Measurements from ENCODE around the gene LRPAP1.

The LRPAP1 gene

GRCh38 chr4:3496021-3496420 is 36.2 kb downstream of the LRPAP1 start:
- Mint-ChIP-seq H3K4me1 (ENCODE audit: low read depth) (no peaks in the 10 kb centered on the region), H3K9me3 (ENCODE audit: low read depth) (no peaks in the 10 kb centered on the region), H3K36me3 (no peaks in the 10 kb centered on the region), H3K27ac (no peak overlapping the region), H3K4me3 (no peak overlapping the region), H3K27me3 (peaks cover 10% of the 10 kb centered on the region)

DNA sequence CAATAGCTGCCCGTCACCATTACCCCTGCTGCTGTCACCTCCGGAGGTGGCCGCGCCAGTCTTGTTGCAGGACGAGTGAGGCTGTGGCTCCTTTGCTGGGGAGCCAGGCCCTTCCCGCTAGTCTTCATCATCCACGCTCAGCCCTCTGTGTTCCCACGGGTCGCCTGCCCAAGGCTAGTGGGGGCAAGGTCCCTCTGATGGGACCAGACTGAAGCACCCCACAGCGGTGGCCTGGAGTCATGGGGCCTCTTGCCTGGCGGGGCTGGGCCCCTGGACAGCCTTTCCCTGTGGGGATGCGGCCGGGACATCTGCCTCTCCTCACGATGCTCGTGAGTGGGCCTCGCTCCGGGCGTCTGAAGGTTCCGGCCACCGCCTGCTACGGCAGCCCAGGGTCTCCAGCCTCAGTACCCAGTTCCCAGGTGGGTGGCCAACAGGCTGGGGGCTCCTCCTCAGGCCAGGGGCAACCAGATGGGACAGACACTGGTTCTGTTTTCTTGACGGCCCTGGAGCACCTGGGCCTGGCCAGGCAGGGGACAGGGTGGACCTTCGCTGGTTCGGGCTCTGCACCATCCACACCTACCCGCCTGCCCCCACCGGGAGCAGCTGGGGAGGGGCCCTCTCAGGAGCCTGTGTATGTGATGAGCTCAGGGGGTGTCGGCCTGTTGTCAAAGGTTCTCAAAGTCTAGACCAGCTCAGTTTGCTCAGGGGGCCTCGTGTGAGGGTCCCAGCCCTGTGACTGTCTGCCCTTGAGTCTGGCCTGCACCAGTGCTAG is 36.8 kb downstream of the LRPAP1 start:
- Mint-ChIP-seq H3K9me3 (ENCODE audit: low read depth) (no peaks in the 10 kb centered on the region), H3K27ac (no peak overlapping the region), H3K27me3 (peaks cover 11% of the 10 kb centered on the region), H3K4me3 (no peak overlapping the region), H3K36me3 (no peaks in the 10 kb centered on the region), H3K4me1 (ENCODE audit: low read depth) (no peaks in the 10 kb centered on the region)

- Mint-ChIP-seq H3K36me3 (no peaks in the 10 kb centered on the region), H3K4me3 (no peak overlapping the region), H3K9me3 (ENCODE audit: low read depth) (no peaks in the 10 kb centered on the region), H3K27me3 (peaks cover 12% of the 10 kb centered on the region), H3K27ac (no peak overlapping the region), H3K4me1 (ENCODE audit: low read depth) (no peaks in the 10 kb centered on the region)
These were observed 37.8 kb downstream of the LRPAP1 start for GRCh38 chr4:3494462-3494871.

GRCh38 chr4:3493720-3494461 is 38.3 kb downstream of the LRPAP1 start:
- Mint-ChIP-seq H3K4me3 (no peak overlapping the region), H3K9me3 (ENCODE audit: low read depth) (no peaks in the 10 kb centered on the region), H3K27me3 (peaks cover 12% of the 10 kb centered on the region)

DNA sequence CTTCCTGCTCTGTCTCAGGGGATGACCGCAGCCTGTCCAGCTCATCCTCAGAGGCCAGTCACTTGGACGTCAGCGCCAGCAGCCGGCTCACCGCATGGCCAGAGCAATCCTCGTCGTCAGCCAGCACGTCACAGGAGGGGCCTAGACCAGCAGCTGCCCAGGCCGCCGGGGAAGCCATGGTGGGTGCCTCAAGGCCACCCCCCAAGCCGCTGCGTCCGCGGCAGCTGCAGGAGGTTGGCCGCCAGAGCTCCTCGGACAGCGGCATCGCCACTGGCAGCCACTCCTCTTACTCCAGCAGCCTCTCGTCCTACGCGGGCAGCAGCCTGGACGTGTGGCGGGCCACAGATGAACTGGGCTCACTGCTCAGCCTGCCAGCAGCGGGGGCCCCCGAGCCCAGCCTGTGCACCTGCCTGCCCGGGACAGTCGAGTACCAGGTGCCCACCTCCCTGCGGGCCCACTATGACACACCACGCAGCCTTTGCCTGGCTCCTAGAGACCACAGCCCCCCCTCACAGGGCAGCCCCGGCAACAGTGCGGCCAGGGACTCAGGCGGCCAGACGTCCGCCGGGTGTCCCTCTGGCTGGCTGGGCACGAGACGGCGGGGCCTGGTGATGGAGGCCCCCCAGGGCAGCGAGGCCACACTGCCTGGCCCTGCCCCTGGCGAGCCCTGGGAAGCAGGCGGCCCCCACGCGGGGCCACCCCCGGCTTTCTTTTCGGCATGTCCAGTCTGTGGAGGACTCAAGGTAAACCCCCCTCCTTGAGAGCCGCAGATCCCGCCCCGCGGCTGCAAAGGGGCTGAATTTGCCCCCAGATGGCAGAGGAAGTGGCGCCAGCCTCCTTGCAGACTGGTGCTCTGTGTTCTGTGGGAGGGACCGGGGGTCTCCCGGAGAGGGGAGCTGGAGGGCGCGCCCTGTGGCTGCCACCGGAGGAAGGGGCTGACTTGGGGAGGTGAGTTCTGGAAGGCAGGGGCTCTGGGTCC is 39.2 kb downstream of the LRPAP1 start:
- Mint-ChIP-seq H3K27me3 (peaks cover 12% of the 10 kb centered on the region), H3K9me3 (ENCODE audit: low read depth) (no peaks in the 10 kb centered on the region), H3K4me3 (no peak overlapping the region), H3K36me3 (no peaks in the 10 kb centered on the region), H3K27ac (no peak overlapping the region), H3K4me1 (ENCODE audit: low read depth) (no peaks in the 10 kb centered on the region)

More at GRCh38 chr4:3493720-3494461, 38.3 kb downstream of the LRPAP1 start:
- H3K36me3 Mint-ChIP-seq, result no peaks in the 10 kb centered on the region
- no peak overlapping the region for H3K27ac Mint-ChIP-seq
- no peaks in the 10 kb centered on the region for H3K4me1 Mint-ChIP-seq (ENCODE audit: low read depth)

DNA sequence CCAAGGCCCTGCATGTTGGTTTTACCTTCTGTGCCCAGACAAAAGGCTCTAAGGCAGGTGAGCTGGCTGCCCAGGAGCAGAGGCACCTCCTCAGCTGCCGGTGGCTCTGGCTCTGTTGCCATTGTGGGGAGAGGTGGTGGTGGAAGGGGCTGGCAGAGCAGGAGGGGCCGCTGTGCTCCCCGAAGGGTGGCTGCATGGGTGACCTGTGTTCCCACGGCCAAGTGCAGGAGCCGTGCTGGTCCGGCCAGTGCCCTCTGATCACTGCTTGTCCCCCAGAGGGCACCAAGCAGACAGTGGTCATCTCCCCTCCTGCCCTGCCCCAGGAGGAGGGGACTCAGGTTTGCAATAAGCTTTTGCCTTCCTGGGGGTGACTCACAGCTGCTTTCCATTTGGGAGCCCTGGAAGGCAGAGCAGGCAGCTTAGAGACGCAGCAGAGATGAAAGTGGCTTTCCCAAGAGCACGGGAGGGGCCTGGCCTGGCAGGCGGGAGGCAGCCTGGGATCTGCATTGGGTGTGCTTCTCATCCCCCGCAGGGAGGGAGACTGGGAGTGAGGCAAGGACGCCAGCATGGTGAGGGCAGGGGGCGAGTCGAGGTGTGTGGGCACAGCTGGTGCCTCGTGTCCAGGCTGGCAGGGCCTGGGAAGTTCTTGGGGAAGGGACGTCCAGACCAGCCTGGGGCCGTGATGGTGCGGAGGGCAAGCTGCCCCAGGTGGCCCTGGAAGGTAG is 40.4 kb downstream of the LRPAP1 start:
- no peak overlapping the region for H3K4me3 Mint-ChIP-seq
- no peaks in the 10 kb centered on the region for H3K36me3 Mint-ChIP-seq
- H3K27me3 Mint-ChIP-seq, result peaks cover 12% of the 10 kb centered on the region
- no peaks in the 10 kb centered on the region for H3K9me3 Mint-ChIP-seq (ENCODE audit: low read depth)
- no peak overlapping the region for H3K27ac Mint-ChIP-seq
- H3K4me1 Mint-ChIP-seq (ENCODE audit: low read depth), result no peaks in the 10 kb centered on the region

GRCh38 chr4:3489451-3489962 is 42.7 kb downstream of the LRPAP1 start:
- no peak overlapping the region for H3K27ac Mint-ChIP-seq
- H3K9me3 Mint-ChIP-seq (ENCODE audit: low read depth), result no peaks in the 10 kb centered on the region
- peaks cover 10% of the 10 kb centered on the region for H3K27me3 Mint-ChIP-seq
- no peak overlapping the region for H3K4me3 Mint-ChIP-seq
- peaks cover 2% of the 10 kb centered on the region for H3K4me1 Mint-ChIP-seq (ENCODE audit: low read depth)
- H3K36me3 Mint-ChIP-seq, result no peaks in the 10 kb centered on the region

DNA sequence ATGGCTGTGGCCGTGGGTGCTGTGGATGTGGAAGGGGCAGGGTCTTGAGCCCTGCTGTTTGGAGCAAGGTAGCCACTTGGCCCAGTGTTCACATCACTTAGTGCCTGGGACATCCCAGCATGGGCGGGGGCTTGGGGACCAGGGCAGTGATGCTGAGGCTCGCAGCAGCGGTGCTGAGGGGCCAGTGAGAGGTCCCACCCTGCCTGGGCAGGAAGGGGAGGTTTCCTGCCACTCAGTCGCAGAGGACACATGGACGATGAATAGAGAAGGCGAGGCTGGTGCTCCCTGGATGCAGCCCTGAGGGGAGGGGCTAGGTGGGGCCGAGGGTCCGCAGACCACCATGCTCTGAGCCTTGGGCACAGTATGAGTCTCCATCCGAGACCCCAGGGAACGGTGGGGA is 43.4 kb downstream of the LRPAP1 start:
- H3K4me3 Mint-ChIP-seq, result no peak overlapping the region
- H3K27ac Mint-ChIP-seq, result no peak overlapping the region
- no peaks in the 10 kb centered on the region for H3K36me3 Mint-ChIP-seq
- H3K27me3 Mint-ChIP-seq, result peaks cover 10% of the 10 kb centered on the region
- no peaks in the 10 kb centered on the region for H3K9me3 Mint-ChIP-seq (ENCODE audit: low read depth)
- H3K4me1 Mint-ChIP-seq (ENCODE audit: low read depth), result peaks cover 2% of the 10 kb centered on the region

DNA sequence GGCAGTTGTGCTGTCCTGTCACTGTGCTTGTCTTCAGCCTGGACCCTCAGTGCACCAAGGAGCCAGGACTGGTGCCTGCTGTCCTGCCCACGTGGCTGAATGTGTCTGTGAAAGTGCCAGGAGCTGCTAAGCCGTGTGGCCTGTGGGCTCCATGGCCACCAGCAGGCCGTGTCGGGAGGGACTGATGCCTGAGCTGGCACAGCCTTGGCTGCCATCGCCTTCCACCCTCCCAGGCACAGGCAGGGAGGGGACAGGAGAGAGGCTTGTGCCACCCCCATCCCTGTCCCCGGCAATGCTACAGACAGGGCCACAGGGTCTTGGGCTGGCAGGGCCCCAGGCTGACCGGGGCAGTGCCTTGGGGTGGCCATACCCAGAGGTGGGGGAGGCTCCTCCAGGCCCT is 44.4 kb downstream of the LRPAP1 start:
- Mint-ChIP-seq H3K27ac (no peak overlapping the region), H3K9me3 (ENCODE audit: low read depth) (no peaks in the 10 kb centered on the region), H3K36me3 (no peaks in the 10 kb centered on the region), H3K27me3 (peaks cover 10% of the 10 kb centered on the region), H3K4me3 (no peak overlapping the region), H3K4me1 (ENCODE audit: low read depth) (peaks cover 2% of the 10 kb centered on the region)

- H3K27me3 Mint-ChIP-seq, result peaks cover 9% of the 10 kb centered on the region
- H3K4me1 Mint-ChIP-seq (ENCODE audit: low read depth), result peaks cover 2% of the 10 kb centered on the region
- H3K4me3 Mint-ChIP-seq, result no peak overlapping the region
- H3K36me3 Mint-ChIP-seq, result no peaks in the 10 kb centered on the region
- H3K9me3 Mint-ChIP-seq (ENCODE audit: low read depth), result no peaks in the 10 kb centered on the region
- H3K27ac Mint-ChIP-seq, result no peak overlapping the region
These were observed 45.4 kb downstream of the LRPAP1 start for GRCh38 chr4:3486541-3487540.

GRCh38 chr4:3485886-3486540 is 46.2 kb downstream of the LRPAP1 start:
- Mint-ChIP-seq H3K4me3 (no peak overlapping the region), H3K27ac (no peak overlapping the region), H3K36me3 (no peaks in the 10 kb centered on the region), H3K4me1 (ENCODE audit: low read depth) (peaks cover 2% of the 10 kb centered on the region), H3K9me3 (ENCODE audit: low read depth) (no peaks in the 10 kb centered on the region), H3K27me3 (peaks cover 7% of the 10 kb centered on the region)

GRCh38 chr4:3485011-3485791 is 47.0 kb downstream of the LRPAP1 start:
- Mint-ChIP-seq H3K27ac (no peak overlapping the region), H3K4me3 (no peak overlapping the region), H3K27me3 (peaks cover 5% of the 10 kb centered on the region), H3K36me3 (no peaks in the 10 kb centered on the region), H3K9me3 (ENCODE audit: low read depth) (no peaks in the 10 kb centered on the region), H3K4me1 (ENCODE audit: low read depth) (peaks cover 2% of the 10 kb centered on the region)

Data from activated naive CD8-positive, alpha-beta T cell (primary cell).